Erythroblast (primary cell): Measurements from ENCODE around the gene SH3RF2.

Experiments used
- GATA1 ChIP-seq: IDR thresholded peaks from 2 replicates; pipeline ENCODE4 v1.6.1; 2011; ENCODE audit warnings: low read depth, mild to moderate bottlenecking, control low read depth, low read length, moderate library complexity
- POLR2A ChIP-seq: IDR thresholded peaks from 2 replicates; pipeline ENCODE4 v1.6.1; 2011; ENCODE audit warnings: mild to moderate bottlenecking, low read length

- TF ChIP-seq POLR2A (no peak), GATA1 (no peak)
These were observed 115.3 kb downstream of the SH3RF2 start for GRCh38 chr5:146051678-146052077.
